Endodermal cell (in vitro differentiated cells): ENCODE measurements around the gene FKBP14. TPM values are rescaled to one million over a fixed set of nuclear protein-coding genes. Genes with fewer than 3 reads are reported as not detected.

Experiments used
- DNase-seq: peaks from one replicate; pipeline ENCODE4 v3.0.0-alpha.2; 2017
- H3K27ac ChIP-seq: 2 replicates; pipeline ENCODE4 v1.5.1; 2013; ENCODE audit warnings: mild to moderate bottlenecking, low read depth, low read length, moderate library complexity
- H3K27me3 ChIP-seq: 2 replicates; pipeline ENCODE4 v1.6.1; 2013; ENCODE audit warnings: mild to moderate bottlenecking, low read length, moderate library complexity; ENCODE audit not compliant: insufficient read depth, control insufficient read depth, poor library complexity, severe bottlenecking
- H3K36me3 ChIP-seq: 2 replicates; pipeline ENCODE4 v1.7.0; 2013; ENCODE audit warnings: mild to moderate bottlenecking, low read length, moderate library complexity; ENCODE audit not compliant: control insufficient read depth, insufficient read depth
- H3K4me1 ChIP-seq: one replicate; pipeline ENCODE4 v1.7.0; 2013; ENCODE audit warnings: low read length; ENCODE audit not compliant: control insufficient read depth, insufficient read depth
- H3K4me3 ChIP-seq: 2 replicates; pipeline ENCODE4 v1.5.1; 2013; ENCODE audit warnings: mild to moderate bottlenecking, low read length, moderate library complexity
- H3K9ac ChIP-seq: 2 replicates; pipeline ENCODE4 v1.6.1; 2013; ENCODE audit warnings: mild to moderate bottlenecking, low read length, moderate library complexity; ENCODE audit not compliant: poor library complexity, severe bottlenecking; ENCODE audit errors: extremely low read depth
- H3K9me3 ChIP-seq: 2 replicates; pipeline ENCODE4 v1.6.1; 2013; ENCODE audit warnings: mild to moderate bottlenecking, low read length, moderate library complexity; ENCODE audit not compliant: control insufficient read depth
- H3K27ac Mint-ChIP-seq: 2 replicates; pipeline ENCODE4 v1.8.0; 2020; ENCODE audit warnings: mixed read lengths
- H3K27me3 Mint-ChIP-seq: 2 replicates; pipeline ENCODE4 v1.8.0; 2021; ENCODE audit warnings: mild to moderate bottlenecking, mixed read lengths; ENCODE audit not compliant: insufficient read depth
- H3K36me3 Mint-ChIP-seq: 2 replicates; pipeline ENCODE4 v1.8.0; 2020; ENCODE audit warnings: low read depth, mixed read lengths
- H3K4me1 Mint-ChIP-seq: 2 replicates; pipeline ENCODE4 v1.8.0; 2020; ENCODE audit warnings: mixed read lengths
- H3K4me3 Mint-ChIP-seq: 2 replicates; pipeline ENCODE4 v1.8.0; 2020; ENCODE audit warnings: mild to moderate bottlenecking, moderate library complexity, mixed read lengths
- H3K9me3 Mint-ChIP-seq: 2 replicates; pipeline ENCODE4 v1.8.0; 2020; ENCODE audit warnings: mild to moderate bottlenecking, mixed read lengths
- CTCF ChIP-seq: fragments of 200-600 bp; sonication (generic); conservative IDR thresholded peaks from 2 replicates; pipeline ENCODE4 v1.5.0; 2021; ENCODE audit warnings: antibody characterized with exemption, mild to moderate bottlenecking
- WGBS, 2 experiments: methylation state at CpG; one replicate each; pipeline versions ENCODE4 v1.1.5 to v1.1.7; 2013; ENCODE audit warnings: missing lambda C conversion rate in 2 of 2, mixed read lengths in 1 of 2; ENCODE audit not compliant: insufficient coverage in 1 of 2, insufficient read length in 1 of 2; 5-methylcytosine and 5-hydroxymethylcytosine counted together
- total RNA-seq, 2 donors: library from RNA; stranded (reverse); fragmentation: NEBNext Ultra II Directional in 1 of 2; extraction: Animal tissue kit (Norgen Biotek cat#: 25700) in 1 of 2; gene quantifications; 2 replicates in 1 of 2; 3 replicates in 1 of 2; pipeline ENCODE4 v1.2.1, GENCODE V29; 2021

Gene FKBP14
- total RNA-seq, 2 donors from 2014 or later = 15.1 to 24.8 TPM

GRCh38 chr7:30070052-30070451, 43.5 kb upstream of the FKBP14 start:
- Histone ChIP-seq H3K27ac (no peak overlapping the region), H3K4me1 (no peaks in the 10 kb centered on the region), H3K27me3 (no peaks in the 10 kb centered on the region), H3K9me3 (no peaks in the 10 kb centered on the region), H3K36me3 (peaks cover 57% of the 10 kb centered on the region), H3K9ac (no peak overlapping the region), H3K4me3 (no peak overlapping the region)
- WGBS, 2 experiments = 0% methylated on average over 1 of the region's 1 CpG; no CpG with 5 or more reads in 1 of the 2 experiments
- no peak for DNase-seq
- H3K27me3 Mint-ChIP-seq = no peaks in the 10 kb centered on the region
- H3K36me3 Mint-ChIP-seq = peaks cover 9% of the 10 kb centered on the region
- H3K27ac Mint-ChIP-seq = no peak overlapping the region
- H3K9me3 Mint-ChIP-seq = no peaks in the 10 kb centered on the region
- H3K4me1 Mint-ChIP-seq = peaks cover 4% of the 10 kb centered on the region
- no peak for TF ChIP-seq CTCF
- H3K4me3 Mint-ChIP-seq = no peak overlapping the region

- Mint-ChIP-seq H3K27ac (no peak overlapping the region), H3K27me3 (no peaks in the 10 kb centered on the region), H3K4me1 (peaks cover under 1% of the 10 kb centered on the region), H3K9me3 (no peaks in the 10 kb centered on the region), H3K4me3 (no peak overlapping the region), H3K36me3 (peaks cover 9% of the 10 kb centered on the region)
- no peak for TF ChIP-seq CTCF
- Histone ChIP-seq H3K27me3 (no peaks in the 10 kb centered on the region), H3K9me3 (no peaks in the 10 kb centered on the region), H3K9ac (no peak overlapping the region), H3K27ac (no peak overlapping the region), H3K36me3 (peaks cover 59% of the 10 kb centered on the region), H3K4me3 (no peak overlapping the region), H3K4me1 (no peaks in the 10 kb centered on the region)
- WGBS, 2 experiments = 94 to 96% methylated on average over 5 of the region's 5 CpGs
- no peak for DNase-seq
Observed at GRCh38 chr7:30069096-30069867, 42.8 kb upstream of the FKBP14 start.

GRCh38 chr7:30068117-30068516, 41.6 kb upstream of the FKBP14 start:
- no peak for TF ChIP-seq CTCF
- H3K4me1 Mint-ChIP-seq = no peaks in the 10 kb centered on the region
- H3K4me3 ChIP-seq = no peak overlapping the region
- DNase-seq = no peak
- no peak overlapping the region for H3K9ac ChIP-seq
- no peak overlapping the region for H3K4me3 Mint-ChIP-seq
- peaks cover 71% of the 10 kb centered on the region for H3K36me3 ChIP-seq
- no peaks in the 10 kb centered on the region for H3K27me3 ChIP-seq
- H3K27ac ChIP-seq = no peak overlapping the region
- no peaks in the 10 kb centered on the region for H3K9me3 ChIP-seq
- no peaks in the 10 kb centered on the region for H3K4me1 ChIP-seq
- no peak overlapping the region for H3K27ac Mint-ChIP-seq
- no peaks in the 10 kb centered on the region for H3K9me3 Mint-ChIP-seq
- H3K27me3 Mint-ChIP-seq = no peaks in the 10 kb centered on the region
- peaks cover 18% of the 10 kb centered on the region for H3K36me3 Mint-ChIP-seq
